Limb (tissue), 2 donors: ENCODE data around the gene CWH43.
"Not testable (repeated sequence)": the region's sequence is repeated elsewhere in the genome, so short reads cannot be mapped to it uniquely, and the experiment has no call there.

Experiments used
- DNase-seq, 2 donors: peaks; one replicate each; pipeline ENCODE4 v3.0.0-alpha.2; 2016; ENCODE audit errors: extremely low spot score in 2 of 2

CWH43 gene

DNA sequence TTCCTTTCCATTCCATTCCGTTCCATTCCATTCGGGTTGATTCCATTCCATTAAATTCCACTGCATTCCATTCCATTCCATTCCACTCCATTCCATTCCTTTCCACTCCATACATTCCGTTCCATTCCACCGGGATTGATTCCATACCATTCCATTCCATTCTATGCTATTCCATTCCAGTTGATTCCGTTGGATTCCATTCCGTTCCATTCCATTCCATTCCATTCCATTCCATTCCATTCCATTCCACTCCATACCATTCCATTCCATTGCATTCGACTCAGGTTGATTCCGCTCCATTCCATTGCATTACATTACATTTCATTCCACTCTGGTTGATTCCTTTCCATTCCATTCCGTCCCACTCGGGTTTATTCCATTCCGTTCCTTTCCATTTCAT, 110.1 kb downstream of the CWH43 start:
- DNase-seq: not testable (repeated sequence)

DNA sequence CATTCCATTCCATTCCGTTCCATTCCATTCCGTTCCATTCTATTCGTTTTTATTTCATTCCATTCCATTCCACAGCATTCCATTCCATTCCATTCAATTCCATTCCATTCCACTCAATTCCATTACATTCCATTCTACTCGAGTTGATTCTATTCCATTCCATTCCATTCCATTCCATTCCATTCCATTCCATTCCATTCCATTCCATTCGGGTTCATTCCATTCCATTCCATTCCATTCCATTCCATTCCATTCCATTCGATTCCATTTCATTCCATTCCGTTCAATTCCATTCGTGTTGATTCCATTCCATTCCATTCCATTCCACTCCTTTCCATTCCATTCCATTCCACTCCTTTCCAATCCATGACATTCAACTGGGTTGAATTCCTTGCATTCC, 110.6 kb downstream of the CWH43 start:
- not testable (repeated sequence) for DNase-seq

GRCh38 chr4:49097071-49097470, 111.0 kb downstream of the CWH43 start:
- DNase-seq: not testable (repeated sequence)

DNA sequence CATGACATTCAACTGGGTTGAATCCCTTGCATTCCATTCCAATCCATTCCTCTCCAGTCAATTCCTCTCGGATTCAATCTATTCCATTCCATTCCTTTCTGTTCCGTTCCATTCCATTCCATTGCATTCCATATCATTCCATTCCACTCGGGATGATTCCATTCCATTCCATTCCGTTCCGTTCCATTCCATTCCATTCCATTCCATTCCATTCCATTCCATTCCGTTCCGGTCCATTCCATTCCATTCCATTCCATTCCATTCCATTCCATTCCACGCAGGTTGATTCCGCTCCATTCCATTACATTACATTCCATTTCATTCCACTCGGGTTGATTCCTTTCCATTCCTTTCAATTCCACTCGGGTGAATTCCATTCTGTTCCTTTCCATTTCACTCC, 111.4 kb downstream of the CWH43 start:
- not testable (repeated sequence) for DNase-seq

GRCh38 chr4:49098034-49098759, 112.1 kb downstream of the CWH43 start:
- DNase-seq: not testable (repeated sequence)

GRCh38 chr4:49099831-49100444, 113.9 kb downstream of the CWH43 start:
- DNase-seq: not testable (repeated sequence)

DNA sequence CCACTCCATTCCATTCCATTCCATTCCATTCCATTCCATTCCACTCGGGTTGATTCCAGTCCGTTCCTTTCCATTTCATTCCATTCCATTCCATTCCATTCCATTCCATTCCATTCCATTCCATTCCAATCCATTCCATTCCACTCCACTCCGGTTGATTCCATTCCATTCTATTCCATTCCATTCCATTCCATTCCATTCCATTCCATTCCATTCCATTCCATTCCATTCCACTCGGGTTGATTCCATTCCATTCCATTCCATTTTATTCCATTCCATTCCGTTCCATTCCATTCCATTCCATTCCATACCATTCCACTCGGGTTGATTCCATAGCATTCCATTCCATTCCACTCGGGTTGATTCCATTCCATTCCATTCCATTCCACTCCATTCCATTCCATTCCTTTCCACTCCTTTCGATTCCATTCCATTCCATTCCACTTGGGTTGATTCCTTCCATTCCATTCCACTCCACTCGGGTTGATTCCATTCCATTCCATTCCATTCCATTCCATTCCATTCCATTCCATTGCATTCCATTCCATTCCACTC, 116.3 kb downstream of the CWH43 start:
- not testable (repeated sequence) for DNase-seq

- DNase-seq: not testable (repeated sequence)
Measured at GRCh38 chr4:49103436-49104136, 117.5 kb downstream of the CWH43 start.

GRCh38 chr4:49104231-49104930, 118.3 kb downstream of the CWH43 start:
- DNase-seq: not testable (repeated sequence)

DNA sequence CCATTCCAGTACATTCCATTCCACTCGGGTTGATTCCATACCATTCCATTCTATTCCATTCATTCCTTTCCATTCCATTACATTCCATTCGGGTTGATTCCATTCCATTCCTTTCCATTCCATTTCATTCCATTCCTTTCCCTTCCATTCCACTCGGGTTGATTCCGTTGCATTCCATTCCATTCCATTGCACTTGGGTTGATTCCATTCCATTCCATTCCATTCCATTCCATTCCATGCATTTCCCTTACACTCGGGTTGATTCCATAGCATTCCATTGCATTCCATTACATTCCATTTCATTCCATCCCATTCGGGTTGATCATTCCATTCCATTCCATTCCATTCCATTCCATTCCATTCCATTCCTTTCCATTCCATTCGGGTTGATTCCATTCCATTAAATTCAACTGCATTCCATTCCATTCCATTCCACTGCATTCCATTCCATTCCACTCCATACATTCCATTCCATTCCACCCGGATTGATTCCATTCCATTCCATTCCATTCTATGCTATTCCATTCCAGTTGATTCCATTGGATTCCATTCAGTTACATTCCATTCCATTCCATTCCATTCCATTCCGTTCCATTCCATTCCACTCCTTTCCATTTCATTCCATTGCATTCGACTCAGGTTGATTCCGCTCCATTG, 119.3 kb downstream of the CWH43 start:
- not testable (repeated sequence) for DNase-seq

GRCh38 chr4:49107262-49107661, 121.2 kb downstream of the CWH43 start:
- peak in 1 of 2 donors; percentile 49 for DNase-seq

DNA sequence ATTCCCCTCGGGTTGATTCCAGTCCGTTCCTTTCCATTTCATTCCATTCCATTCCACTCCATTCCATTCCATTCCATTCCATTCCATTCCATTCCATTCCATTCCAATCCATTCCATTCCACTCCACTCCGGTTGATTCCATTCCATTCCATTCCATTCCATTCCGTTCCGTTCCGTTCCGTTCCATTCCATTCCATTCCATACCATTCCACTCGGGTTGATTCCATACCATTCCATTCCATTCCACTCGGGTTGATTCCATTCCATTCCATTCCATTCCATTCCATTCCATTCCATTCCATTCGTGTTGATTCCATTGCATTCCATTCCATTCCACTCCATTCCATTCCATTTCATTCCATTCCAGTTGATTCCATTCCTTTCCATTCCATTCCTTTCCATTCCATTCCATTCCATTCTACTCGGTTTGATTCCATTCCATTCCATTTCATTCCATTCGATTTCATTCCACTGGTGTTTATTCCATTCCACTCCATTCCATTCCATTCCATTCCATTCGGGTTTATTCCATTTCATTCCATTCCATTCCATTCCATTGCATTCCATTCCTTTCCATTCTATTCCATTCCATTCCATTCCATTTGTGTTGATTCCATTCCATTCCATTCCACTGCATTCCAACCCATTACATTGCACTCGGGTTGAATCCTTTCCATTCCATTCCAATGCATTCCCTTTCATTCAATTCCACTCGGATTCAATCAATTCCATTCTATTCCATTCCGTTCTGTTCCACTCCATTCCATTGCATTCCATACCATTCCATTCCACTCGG, 122.3 kb downstream of the CWH43 start:
- DNase-seq: not testable (repeated sequence)

- not testable (repeated sequence) for DNase-seq
Measured at GRCh38 chr4:49109567-49110166, 123.6 kb downstream of the CWH43 start.

GRCh38 chr4:49110579-49110978, 124.5 kb downstream of the CWH43 start:
- DNase-seq: not testable (repeated sequence)
